RWPE1 (cell line): ENCODE data around the gene TMPRSS3.
A peak's percentile ranks its signal among the peaks of the same experiment; 100 is the strongest.

ENCODE experiments used
- CTCF ChIA-PET: fragments of 350-600 bp; sonication (Branson Sonifier 250); formaldehyde crosslinking; extraction: SDS; loops from one replicate; lab custom pipeline; 2021; lab: Yijun Ruan, JAX
- POLR2A ChIA-PET: fragments of 400-600 bp; formaldehyde crosslinking; extraction: SDS; loops from one replicate; lab custom pipeline; 2020; ENCODE audit warnings: antibody characterized with exemption; ENCODE audit not compliant: low non-redundant PET; lab: Yijun Ruan, JAX
- DNase-seq: peaks from one replicate; pipeline ENCODE4 v3.0.0; 2012; ENCODE audit warnings: low spot score
- H3K27ac ChIP-seq: fragments of 450-650 bp; 2 replicates; pipeline ENCODE4 v1.5.1; 2017
- CTCF ChIP-seq: fragments of 450-650 bp; conservative IDR thresholded peaks from 2 replicates; pipeline ENCODE4 v1.5.1; 2017; ENCODE audit warnings: low read depth, mild to moderate bottlenecking

The TMPRSS3 gene

DNA sequence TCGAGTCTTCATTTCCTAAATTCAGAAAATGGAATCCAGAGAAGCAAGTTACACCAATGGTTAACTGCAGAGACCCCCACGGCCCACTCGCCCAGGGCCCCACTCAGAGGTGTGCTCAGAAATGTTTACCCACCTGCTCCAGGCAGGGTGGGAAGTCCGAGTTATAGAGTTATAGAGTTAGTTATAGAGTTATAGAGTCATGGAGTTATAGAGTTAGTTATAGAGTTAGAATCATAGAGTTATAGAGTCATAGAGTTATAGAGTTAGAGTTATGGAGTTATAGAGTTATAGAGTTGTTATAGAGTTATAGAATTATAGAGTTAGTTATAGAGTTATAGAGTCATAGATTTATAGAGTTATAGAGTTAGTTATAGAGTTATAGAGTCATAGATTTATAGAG is 39.5 kb upstream of the TMPRSS3 start:
- POLR2A ChIA-PET: no interaction called here
- CTCF ChIA-PET: no interaction called here
- no peak for DNase-seq
- no peak for TF ChIP-seq CTCF
- no peak overlapping the region for H3K27ac ChIP-seq

DNA sequence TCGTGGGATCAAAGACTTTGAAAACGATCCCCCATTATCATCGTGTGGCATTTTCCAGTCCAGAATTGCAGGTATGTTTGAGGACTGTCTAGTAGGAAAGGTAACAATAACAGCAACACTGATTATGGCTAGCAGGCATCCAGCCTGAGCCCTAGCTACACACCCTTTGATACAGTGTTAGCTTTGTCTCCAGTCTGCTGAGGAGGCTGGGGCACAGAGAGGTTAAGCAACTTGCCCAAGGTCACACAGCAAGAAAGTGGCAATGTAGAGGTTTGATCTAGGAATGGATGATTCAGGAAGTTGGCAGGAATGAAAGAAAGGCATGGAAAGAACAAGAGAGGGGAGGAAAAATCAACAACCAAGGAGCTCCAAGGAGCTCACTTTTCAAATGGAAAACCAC is 39.0 kb upstream of the TMPRSS3 start:
- ChIA-PET CTCF (no interaction called here), POLR2A (no interaction called here)
- TF ChIP-seq CTCF: no peak
- no peak overlapping the region for H3K27ac ChIP-seq
- no peak for DNase-seq

GRCh38 chr21:42433946-42434551 is 38.2 kb upstream of the TMPRSS3 start:
- DNase-seq: peak; percentile 31
- ChIA-PET POLR2A (no interaction called here), CTCF (no interaction called here)
- H3K27ac ChIP-seq: no peak overlapping the region
- no peak for TF ChIP-seq CTCF

GRCh38 chr21:42432695-42433094 is 36.8 kb upstream of the TMPRSS3 start:
- POLR2A ChIA-PET: no interaction called here
- no peak for DNase-seq
- CTCF ChIA-PET: no interaction called here
- no peak for TF ChIP-seq CTCF
- H3K27ac ChIP-seq: no peak overlapping the region

GRCh38 chr21:42431196-42431595 is 35.3 kb upstream of the TMPRSS3 start:
- POLR2A ChIA-PET: no interaction called here
- no peak for DNase-seq
- H3K27ac ChIP-seq: no peak overlapping the region
- CTCF ChIA-PET: no interaction called here
- no peak for TF ChIP-seq CTCF

- H3K27ac ChIP-seq: no peak overlapping the region
- DNase-seq: no peak
- TF ChIP-seq CTCF: no peak
- CTCF ChIA-PET: no interaction called here
- POLR2A ChIA-PET: no interaction called here
Observed at GRCh38 chr21:42430521-42430920, 34.7 kb upstream of the TMPRSS3 start.
